NCI-H1092 treated with DMSO at 0.1 percent for 48 hours (cell line): ENCODE measurements around the gene MPV17L.
"Not testable (repeated sequence)": the region's sequence is repeated elsewhere in the genome, so short reads cannot be mapped to it uniquely, and the experiment has no call there.

Experiments
- DNase-seq: peaks from one replicate; lab custom pipeline; 2025; lab: John Stamatoyannopoulos, UW

MPV17L gene

DNA sequence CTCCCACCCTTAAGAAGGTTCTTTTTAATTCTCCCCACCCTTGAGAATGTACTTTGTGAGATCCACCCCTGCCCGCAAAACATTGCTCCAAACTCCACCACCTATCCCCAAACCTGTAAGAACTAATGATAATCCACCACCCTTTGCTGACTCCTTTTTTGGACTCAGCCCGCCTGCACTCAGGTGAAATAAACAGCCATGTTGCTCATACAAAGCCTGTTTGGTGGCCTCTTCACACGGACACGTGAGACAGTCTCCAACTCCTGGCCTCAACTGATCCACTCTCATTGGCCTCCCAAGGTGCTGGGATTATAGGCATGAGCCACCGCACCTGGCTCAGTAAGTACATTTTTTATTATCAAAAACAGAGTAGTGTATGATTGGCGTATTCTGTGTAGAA is 13.9 kb downstream of the MPV17L start:
- DNase-seq = not testable (repeated sequence)

DNA sequence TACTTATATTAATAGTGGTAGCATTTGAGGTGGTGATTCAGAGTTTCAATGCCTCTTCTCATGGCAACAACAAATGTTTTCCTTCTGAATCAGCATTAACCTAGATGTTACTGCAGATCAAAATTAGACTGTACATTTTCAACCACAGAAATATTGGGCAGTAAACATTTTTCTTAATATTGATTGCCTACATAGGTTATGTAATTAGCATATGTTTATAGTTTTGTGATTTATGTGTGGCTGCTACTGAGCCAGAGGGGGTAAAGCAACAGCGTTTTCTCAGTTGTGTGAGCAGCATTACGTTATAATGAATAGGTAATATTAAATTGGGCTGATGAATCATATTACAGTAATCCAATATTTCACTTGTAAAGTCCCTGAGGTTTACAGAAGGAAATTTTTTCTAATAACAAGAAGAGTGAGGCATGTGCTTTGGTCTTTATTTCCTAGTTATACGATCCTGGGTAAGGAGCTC is 20.0 kb downstream of the MPV17L start:
- no peak for DNase-seq

DNA sequence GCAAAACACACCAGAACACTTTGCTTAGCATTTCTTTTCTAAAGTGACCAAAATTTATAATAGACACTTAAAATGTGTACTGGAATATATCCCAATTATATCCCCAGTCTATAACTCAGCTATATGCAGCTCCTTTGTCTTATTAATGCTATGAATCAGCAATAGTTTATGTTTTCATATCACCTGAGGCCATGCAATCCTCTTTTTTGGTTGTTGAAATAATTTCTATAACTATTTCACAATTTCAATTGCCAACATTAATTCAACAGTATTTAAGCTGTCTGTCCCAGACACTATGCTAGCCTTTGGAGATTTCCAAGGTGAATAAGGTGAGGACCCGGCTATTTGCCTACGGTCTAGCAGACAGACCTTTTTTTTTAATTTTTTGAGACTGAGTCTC is 21.6 kb downstream of the MPV17L start:
- no peak for DNase-seq

DNA sequence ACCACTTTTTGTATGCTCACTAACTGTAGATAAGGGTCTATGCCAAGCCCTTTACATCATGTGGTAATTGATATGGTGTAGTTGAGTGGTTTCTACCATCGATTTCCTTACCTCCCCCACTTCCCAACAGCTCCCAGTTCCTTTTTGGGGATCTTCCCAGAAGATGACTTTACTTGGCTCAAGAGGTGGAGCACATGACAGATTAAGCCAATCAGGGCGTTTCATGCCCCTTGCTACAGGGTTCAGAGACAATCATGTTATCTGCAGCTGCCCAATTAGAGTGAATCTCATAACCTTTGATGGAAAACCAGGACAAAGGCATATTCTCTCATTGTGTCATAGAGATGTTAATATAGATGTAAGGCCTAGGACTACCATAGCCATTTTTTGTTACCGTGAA is 22.7 kb downstream of the MPV17L start:
- DNase-seq = no peak

DNA sequence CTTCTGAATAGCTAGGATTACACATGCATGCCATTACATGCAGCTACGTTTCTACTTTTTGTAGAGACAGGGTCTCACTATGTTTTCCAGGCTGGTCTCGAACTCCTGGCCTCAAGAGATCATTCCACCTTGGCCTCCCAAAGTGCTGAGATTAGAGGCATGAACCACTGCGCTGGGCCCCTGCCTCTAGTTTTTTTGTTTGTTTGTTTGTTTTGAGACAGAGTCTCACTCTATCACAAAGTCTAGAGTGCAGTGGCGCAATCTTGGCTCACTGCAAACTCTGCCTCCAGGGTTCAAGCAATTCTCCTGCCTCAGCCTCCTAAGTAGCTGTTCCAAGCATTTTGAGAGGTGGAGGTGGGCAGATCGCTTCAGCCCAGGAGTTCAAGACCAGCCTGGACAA is 26.1 kb downstream of the MPV17L start:
- not testable (repeated sequence) for DNase-seq

DNA sequence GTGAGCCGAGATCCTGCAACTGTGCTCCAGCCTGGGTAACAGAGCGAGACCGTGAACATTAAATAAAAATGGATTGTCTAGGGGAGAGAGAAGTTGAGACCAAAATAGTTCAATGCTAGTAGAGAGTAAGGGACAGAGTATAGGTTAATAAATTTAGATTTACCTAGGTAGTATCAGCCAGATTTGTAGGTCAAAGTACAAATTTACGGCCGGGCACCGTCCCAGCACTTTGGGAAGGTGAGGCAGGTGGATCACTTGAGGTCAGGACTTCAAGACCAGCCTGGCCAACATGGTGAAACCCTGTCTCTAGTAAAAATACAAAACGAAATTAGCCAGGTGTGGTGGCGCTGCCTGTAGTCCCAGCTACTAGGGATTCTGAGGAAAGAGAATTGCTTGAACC is 26.7 kb downstream of the MPV17L start:
- DNase-seq = no peak

DNA sequence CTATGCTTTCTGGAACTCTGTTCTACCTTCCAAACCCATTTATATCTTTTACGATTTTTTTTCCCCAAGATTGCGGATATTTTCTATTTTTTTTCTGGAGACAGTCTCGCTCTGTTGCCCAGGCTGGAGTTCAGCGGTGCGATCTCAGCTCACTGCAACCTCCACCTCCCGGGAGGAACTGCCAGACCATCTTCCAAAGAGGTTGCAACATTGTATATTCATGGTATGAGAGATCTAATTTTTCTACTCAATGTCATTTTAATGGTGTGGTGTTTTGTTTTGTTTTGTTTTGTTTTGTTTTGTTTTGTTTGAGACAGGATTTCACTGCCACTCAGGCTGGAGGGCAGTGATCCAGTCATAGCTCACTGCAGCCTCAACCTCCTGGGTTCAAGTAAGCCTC is 30.3 kb downstream of the MPV17L start:
- no peak for DNase-seq

DNA sequence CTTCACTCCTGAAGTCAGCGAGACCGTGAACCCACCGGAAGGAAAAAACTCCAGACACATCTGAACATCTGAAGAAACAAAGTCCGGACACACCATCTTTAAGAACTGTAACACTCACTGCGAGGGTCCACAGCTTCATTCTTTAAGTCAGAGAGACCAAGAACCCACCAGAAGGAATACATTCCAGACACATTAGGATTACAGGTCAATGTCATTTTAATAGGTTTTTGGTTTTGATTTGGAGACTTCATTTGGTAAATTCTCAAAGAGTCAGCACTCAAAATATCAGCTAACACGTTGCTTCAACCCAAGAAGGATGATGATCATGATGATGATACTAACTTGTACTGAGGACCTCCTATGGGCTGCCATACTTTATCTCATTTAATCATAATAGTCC is 31.2 kb downstream of the MPV17L start:
- no peak for DNase-seq

DNA sequence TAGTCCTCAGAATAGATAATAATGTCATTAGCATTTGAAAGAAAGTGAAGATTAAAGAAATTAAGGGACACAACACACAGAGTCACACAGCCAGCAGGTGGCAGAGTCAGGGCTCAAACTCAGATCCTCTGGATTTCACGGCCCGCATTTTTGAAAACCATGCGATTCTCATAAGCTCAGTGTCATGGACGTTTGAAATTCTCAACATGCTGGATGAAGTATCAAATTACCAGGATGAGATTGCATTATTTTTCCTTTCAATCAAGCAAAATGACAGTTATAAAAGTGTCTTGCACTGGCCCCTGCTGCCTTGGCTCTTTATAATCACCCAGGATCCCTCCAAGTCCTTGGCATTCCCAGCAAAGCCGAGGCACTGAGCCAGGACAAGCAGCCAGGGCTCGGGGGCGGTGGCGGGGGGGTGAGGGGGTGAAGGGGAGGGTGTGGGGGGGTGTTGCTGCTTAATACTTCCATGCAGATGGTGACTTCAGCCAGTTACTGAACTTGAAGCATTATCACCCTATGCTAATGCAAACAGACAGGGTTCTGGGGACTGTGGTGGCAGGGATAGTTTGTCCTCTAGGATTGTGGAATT is 32.2 kb downstream of the MPV17L start:
- peak; percentile 26 for DNase-seq

DNA sequence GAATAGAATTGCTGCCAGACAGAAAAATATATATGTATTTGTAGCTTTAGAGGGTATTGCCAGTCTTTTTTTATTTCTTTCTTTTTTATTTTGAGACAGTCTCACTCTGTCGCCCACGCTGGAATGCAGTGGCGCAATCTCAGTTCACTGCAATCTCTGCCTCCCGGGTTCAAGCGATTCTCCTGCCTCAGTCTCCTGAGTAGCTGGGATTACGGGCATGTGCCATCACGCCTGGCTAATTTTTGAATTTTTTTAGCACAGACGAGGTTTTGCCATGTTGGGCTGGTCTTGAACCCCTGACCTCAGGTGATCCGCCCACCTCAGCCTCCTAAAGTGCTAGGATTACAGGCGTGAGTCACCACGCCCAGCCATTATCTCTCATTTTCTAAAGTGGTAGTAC is 35.3 kb downstream of the MPV17L start:
- not testable (repeated sequence) for DNase-seq

DNA sequence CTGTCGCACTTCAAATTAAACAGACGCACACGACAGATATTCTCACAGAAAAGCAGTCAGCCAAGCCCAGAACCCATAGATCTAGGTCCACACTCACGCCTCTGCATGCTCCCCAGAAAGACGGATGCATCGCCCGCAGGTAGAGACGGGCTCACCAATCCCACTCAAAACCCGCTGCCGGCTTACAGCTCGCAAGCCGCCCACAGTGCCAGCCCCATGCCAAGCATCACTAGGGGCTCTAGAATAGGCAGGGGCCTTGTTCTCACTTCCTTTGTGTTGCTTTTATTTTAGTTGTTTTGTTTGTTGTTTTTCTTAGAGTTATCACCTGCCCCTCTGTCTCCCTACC is 38.5 kb downstream of the MPV17L start:
- no peak for DNase-seq

DNA sequence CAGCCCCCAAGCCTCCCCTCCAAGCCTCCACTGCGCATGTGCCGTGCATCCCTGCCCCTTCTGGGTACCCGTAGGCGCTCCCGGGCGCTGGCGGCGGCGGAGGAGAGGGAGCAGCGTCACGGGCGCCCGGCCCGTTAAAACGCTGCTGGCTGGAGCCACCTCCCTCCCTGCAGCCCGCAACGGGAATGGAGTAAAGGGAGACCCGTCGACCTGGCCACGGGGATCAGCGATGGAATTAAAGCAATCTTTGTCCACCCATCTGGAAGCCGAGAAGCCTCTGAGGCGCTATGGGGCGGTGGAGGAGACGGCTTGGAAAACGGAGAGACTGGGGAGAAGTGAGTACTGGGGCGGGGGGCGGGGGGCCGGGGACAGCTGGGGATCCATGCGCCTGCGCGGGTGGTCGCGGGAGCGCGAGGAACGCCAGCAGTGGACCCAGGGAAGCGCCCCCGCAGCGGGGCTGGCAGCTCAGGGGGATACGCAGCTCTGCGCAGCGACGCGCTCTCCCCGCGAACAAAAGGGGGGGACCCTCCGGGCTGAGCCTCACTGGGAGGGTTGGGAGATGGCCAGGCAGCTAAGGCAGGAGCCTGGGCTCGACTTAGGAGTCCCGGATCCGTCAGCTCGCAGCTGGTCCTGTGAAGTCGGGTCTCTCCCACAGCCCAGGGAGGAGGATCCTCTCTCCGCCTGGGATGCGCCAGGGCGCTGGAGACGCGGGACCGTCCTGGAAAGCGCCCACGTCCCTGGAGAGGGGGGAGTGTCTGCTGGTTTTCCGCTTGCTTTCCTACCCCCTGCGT is 39.1 kb downstream of the MPV17L start, which contains the start of gene BMERB1:
TSS of gene BMERB1 (plus strand) at position 164 of the 791 bp plus-strand sequence. CDS start at position 230, 66 bp downstream.
- DNase-seq = peak; percentile 73

DNA sequence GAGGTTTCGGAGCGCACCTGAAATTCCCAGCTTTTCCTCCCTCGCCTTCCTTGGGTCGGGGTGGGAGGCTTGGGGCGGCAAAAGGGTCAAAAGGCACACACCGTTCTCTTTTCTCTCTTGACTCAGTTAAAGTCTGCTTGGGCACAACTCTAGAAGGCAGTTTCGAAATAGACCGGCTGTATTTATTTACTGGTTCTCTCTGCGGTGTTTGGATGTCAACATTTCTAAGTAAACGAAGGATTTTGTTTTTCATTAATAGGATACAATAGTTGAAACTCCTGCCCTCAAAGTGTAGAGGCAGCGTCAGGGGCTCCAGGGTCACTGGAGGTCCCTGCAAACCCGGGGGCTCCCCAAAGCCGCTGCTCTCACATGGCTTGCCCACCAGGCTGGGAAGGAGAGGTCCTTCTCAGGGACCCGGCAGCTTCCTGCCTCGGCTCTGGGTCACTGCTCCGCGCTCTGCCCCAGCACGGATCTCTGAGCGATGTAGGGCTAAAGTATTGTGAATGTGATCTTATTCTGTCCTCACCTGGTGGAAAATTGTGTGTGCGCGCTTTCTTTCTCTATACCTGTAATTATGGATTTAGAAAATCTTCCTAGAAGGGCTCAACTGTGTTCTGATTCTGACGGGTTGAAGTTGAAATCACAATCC is 39.8 kb downstream of the MPV17L start:
- DNase-seq = no peak

DNA sequence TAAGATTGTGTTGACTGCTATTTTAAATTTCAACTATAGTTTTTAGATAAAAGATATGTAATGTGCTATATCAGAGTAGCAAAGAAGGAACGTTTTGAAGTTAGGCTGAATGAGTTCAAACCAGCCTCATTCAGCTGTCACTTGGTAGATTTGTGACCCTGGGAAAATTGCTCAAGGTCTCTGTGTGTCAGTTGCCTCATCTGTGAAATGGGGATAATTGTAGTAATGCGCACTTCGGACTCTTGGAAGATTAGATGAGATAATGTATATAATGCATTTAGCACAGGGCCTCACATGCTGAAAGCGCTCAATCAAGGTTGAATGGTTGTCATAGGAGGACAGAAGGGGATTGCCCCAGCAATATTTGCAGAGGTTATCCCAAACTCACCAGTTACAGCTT is 43.5 kb downstream of the MPV17L start:
- no peak for DNase-seq

DNA sequence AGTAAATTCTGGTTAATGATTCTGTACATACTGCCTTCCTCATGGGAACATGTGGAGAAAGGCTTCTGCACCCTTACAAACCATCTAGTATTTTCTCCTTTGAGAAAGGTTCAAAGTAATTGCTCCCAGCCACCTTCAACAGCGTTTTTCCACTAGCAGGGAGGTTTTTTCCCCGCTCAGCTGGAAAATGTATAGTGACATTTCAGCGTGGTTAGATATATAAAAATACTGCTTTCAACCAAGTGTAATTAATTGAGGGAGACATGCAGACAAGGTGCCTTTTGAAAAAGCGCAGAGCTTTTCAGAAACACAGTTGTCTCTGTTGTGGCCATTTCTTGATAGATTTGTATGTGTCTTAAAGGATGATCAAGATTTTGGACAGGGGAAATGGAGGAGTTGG is 44.0 kb downstream of the MPV17L start:
- no peak for DNase-seq

DNA sequence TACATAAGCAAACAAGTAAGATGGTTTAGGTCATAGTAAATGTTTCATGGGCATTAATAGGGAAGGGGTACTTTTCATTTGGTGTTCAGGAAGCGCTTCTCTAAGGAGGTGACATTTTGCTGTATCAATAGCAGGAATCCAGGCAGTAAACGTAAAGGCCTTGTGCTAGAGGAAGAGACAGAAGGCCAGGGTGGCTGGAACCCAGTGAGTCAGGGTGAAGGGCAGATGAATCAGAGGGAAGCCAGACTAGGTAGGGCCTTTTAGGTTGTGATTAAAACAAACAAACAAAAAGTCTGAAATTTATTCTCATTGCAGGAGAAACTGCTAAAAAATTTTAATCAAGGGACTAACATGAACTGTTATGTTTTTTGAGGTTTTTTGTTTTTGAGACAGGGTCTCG is 45.3 kb downstream of the MPV17L start:
- no peak for DNase-seq

DNA sequence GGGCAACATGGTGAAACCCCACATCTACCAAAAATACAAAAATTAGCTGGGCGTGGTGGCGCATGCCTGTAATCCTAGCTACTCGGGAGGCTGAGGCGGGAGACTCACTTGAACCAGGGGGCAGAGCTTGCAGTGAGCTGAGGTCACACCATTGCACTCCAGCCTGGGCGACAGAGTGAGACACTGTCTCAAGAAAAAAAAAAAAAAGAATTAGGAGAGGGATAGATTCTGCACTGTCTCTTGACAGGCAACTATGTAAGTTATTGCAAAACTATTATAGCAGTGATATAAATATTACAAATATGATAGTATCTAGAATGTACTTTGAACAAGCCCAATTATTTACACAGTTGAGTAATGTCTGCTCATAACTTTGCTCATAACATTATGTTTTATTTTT is 46.6 kb downstream of the MPV17L start:
- not testable (repeated sequence) for DNase-seq

DNA sequence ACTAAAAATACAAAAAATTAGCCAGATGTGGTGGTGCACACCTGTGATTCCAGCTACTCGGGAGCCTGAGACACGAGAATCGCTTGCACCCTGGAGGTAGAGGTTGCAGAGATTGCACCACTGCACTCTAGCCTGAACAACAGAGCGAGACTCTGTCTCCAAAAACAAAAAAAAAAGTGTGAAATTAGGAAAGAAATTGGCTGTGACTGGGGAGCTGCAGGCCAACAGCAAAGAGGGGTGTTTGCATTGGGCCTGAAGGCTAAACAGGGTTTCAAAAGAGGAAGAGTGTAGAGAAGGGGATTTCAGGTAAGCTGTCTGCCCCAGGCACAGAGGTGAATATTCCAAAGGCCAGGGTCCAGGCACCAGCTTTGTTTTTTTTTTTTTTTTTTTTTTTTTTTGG is 48.2 kb downstream of the MPV17L start:
- DNase-seq = no peak

DNA sequence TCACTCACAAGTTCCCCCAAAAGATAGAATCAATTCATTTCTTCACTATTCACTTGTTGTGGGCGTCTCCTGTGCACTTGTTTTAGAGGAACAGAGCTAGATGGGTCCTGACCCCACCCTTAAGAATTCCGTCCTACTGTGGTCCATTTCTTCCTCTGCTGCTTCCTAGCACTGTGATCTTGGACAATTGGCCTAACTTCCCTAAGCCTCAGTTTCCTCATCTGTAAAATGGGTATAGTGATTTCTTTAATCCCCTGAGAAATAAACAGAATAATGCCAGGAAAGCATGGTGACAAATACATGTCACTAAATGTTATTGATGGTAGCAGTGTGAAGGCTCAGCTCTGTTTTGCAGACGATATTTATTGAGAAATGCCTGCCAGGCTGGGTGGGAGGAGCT is 48.7 kb downstream of the MPV17L start:
- DNase-seq = no peak

DNA sequence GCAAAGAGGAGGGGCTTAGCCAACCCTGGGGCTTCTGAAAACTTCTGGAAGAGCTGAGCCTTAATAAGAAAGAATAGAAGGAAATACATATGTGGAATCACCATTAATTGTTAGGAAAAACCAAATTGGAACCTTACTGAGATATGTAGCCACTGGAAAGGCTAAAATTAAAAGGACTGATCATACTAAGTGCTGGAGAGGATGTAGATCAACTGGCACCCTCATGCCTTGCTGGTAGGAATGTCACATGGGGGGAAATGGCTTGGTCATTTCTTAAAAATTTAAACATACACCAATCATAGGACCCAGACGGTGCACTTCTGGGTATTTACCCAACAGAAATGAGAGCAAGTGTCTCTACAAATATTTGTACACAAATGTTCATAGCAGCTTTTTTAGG is 49.9 kb downstream of the MPV17L start:
- DNase-seq = no peak

DNA sequence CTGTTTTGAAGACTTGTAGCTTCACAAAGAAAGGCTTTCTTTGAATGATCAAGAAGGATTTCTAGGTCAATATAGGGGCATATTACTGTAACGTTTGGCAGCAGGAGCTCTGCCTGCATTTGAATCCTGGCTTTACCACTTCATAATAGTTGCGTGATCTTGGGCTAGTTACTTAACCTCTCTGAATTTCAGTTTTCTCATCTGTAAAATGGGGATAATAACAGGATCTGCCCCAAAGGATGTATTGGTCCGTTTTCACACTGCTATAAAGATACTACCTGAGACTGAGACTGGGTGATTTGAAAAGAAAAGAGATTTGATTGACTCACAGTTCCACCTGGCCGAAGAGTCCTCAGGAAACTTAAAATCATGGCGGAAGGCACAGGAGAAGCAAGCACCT is 51.3 kb downstream of the MPV17L start:
- no peak for DNase-seq

DNA sequence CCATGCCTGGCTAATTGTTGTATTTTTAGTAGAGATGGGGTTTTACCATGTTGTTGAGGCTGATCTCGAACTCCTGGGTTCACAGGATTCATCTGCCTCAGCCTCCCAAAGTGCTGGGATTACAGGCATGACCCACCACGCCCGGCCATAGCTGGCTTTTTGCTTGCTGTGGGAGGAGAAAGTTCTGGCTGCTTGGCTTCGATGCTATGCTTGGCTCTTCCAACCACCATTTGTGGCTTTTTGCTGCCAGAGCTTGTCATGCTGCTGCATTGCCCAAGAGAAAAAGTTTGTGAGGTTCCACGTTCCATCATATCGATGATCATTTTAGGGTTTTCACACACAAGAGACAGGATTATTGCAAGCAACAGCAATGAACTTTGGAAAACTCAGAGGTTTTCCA is 55.1 kb downstream of the MPV17L start:
- DNase-seq = no peak

DNA sequence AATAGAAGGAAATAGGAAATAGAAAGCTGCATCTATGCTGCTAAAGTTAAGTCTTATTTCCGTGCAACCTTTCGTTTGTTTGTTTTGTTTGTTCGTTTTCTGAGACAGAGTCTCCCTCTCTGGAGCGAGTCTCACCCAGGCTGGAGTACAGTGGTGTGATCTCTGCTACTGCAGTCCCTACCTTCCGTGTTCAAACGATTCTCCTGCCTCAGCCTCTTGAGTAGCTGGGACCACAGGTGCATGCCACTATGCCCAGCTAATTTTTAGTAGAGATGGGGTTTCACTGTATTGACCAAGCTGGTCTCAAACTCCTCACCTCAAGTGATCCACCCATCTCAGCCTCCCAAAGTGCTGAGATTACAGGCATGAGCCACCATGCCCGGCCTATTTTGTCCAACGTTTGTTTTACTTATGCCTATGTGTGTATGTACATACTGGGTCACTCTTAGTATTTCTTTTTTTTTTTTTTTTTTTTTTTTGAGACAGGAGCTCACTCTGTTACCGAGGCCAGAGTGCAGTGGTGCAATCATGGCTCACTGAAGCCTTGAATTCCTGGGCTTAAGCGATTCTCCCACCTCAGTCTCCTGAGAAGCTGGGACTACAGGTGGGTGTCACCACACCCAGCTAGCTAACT is 55.7 kb downstream of the MPV17L start:
- no peak for DNase-seq
